CD4-positive, alpha-beta T cell treated with Interleukin-21 for 1 hour (primary cell): ENCODE results near the gene CNTNAP2.

Experiments
- DNase-seq: peaks from one replicate; pipeline ENCODE4 v3.0.0-alpha.2; 2020

CNTNAP2 gene

DNA sequence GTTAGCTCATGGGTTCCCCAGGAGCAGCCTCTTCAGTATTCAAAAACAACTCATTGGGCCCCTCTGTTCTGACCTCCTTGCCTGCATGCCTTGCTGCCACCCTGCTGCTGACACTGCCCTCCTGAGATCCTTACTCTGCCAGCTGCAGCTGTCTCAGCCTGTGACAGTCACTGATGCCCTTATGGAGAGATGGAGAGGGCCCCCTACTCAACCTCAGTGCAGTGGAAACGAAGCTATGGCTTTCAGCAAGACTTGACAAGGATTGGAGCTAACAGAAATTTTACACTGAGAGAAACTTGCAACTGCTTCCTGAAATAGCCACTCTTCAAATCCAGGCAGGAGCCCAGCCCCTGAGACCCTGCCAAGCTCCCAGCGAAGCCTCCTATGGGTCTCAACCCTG, 1795.7 kb downstream of the CNTNAP2 start:
- DNase-seq, result no peak

DNA sequence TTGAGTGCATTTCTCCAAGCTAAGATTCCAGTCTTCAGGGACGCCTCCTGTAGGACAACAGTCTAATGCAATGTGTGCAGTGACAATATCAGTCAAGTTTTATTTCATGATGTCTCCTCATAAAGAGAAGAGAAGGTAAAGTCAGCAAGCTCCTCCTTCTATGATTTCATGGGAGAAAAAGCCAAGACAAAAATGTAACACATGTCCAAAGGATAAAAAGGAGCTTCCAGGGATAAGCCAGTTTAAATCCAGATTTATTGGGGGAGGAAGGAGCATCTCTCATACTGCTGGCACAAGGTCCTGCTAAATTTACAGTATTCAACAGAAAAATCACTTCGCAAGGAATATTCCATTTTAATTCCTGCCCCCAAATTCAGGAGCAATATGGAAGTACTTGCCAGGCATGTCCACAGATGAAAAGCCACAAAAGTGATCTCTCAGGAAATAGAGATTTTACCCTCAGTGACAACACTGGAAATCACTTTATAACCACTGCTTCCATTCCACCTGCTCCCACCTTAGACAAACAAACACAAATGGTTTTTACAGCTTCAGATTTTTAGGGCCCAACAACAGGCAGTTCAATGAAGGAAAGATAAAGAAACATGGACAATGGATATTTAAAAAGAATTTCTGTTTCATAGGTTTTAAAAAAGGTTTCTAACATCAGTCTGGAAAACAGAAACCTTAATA, 1796.5 kb downstream of the CNTNAP2 start:
- no peak for DNase-seq

DNA sequence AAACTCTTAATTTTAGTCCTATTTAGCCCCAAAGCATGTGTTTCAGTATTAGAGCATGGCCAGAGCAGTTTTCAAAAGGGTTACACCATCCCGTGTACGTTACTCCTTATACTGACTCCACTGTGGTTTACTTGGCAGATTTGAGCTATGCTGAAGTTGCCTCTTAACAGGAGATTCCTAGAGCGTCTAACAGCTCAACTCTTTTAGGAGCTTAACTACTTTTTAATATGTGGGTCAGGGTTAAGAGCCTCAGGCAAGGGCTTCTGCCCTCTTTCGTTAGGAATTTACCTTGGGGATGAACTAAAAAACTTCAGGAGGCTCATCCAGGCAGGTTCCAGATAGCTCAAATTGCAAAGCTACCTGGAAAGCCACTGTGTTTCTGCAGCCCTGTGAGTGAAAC, 1799.2 kb downstream of the CNTNAP2 start:
- DNase-seq, result no peak

DNA sequence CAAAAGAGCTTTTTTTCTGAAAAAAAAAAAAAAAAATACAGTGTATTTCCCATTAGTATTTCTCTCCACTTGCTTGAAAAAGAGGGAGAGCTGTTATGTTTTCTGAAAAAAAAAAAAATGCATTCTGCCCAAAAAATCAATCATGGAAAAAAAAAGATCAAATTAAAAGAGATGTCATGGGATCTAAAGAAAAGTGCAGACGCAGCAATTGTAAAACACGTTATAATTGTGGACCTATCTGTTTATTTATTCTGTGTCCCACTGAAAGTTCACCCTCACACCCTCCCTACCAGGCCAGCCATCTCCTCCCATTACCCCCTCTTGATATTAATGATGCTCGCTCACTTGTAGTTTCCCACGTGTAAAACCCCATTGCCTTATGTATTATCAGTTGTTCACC, 1800.0 kb downstream of the CNTNAP2 start:
- no peak for DNase-seq

DNA sequence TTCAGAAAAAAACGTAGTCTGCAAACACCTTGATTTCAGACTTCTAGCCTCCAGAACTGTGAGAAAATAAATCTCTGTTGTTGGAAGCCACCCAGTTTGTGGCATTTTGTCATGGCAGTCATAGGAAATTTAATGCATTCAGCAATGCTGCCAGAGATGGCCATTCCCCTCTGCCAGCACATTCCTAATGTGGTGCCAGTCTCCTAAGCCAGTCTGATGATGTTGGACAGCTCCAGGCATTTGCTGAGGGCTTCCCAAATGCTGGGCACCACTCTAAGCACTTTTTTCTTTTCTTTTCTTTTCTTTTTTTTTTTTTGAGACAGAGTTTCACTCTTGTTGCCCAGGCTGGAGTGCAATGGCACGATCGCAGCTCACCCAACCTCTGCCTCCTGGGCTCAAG, 1807.2 kb downstream of the CNTNAP2 start:
- DNase-seq, result no peak

DNA sequence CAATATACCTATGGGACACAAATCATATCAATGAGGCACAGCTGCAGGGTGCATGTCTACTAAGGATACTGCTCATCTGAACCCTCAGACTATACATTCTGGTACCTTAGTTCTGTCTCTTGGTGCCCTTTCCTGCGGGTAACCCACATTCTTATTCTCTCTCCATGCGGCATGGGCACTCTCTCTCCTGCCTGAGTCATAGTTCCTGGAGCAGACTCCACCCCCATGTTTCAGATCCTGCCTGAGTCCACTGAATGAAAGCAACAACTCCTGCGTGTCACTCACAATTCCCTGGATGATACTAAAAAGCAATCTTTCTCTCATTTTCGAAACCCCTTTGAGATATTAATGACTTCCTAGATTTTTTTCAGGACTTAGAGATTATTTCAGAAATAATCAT, 1820.8 kb downstream of the CNTNAP2 start:
- no peak for DNase-seq

DNA sequence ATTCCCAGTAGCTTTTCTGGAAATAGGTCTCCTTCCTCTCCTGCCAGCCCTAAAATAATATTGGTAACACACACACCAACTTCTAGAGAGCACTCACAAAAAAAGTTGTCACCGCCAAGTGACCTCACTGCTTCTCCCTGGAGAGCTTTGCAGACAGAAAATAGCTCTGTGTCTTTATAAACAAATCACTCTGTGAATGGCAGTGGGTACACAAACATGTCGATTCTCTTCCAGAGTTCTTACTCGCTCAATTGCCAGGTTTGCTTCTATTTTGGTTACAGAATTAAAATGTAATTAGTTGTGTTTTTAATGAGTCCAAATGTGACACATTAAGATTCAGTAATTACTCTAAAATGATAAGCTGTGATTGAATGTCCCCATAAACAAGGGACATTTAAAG, 1824.8 kb downstream of the CNTNAP2 start:
- no peak for DNase-seq

DNA sequence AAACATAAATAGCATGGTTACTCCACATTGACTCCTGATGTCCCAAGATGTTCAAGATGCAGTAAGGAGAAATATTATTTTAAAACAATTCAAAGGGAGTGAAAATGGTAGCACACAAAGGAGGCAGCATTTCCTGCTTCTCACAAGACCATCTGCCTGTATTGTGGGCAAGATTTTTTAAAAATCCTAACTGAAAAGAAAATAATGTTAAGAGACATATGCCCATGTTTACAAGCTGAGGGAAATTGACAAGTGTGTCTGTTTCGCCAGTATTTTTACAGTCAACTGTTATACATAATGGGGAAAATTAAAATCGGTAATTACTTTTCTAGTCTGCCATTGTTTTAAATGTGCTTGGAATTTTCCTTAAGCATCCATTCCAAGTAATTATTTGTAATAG, 1827.7 kb downstream of the CNTNAP2 start:
- DNase-seq, result no peak

DNA sequence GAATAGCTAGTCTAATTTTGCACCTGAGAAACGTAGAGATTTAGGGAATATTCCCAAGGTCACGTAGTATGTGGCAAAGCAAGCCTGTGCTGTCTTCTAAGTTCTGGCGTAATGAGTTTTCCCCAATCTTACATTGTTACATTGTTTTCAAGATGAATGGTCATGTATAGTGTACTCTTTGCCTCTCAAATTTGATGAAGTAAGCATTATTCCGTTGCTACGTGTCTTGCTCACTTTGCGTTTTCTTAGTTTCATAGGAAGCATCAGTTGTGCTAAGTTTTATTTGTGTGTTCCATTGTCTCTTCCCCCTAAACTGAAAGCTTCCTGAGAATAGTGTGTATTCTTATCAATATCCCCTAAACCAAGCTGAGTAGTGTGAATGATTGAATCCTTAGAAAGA, 1836.3 kb downstream of the CNTNAP2 start:
- DNase-seq, result no peak

DNA sequence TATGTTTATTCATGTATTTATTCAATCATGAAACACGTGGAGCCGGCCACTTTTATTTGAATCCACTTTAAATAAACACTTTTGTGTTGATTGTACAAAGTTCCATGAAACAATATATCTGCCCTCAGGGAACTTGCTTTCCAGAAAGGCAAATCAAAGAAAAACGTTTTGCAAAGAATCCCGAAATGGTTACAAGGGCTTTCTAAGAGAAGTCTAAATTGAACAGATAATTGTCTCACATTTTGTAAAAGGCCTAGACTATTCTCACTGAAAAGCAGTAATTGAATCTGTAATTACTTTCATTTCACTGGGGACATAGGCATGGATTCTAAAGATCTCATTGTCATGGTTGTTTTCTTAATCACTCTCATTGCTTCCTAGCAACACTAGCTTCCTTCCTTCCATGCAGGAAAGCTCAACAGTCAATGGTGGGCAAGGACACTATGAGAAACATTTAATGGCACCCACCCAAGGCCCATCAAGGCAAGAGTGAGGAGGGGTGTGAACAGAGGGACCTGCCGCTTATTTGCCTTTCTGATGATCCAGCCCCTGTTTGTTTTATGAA, 1851.5 kb downstream of the CNTNAP2 start:
- no peak for DNase-seq

DNA sequence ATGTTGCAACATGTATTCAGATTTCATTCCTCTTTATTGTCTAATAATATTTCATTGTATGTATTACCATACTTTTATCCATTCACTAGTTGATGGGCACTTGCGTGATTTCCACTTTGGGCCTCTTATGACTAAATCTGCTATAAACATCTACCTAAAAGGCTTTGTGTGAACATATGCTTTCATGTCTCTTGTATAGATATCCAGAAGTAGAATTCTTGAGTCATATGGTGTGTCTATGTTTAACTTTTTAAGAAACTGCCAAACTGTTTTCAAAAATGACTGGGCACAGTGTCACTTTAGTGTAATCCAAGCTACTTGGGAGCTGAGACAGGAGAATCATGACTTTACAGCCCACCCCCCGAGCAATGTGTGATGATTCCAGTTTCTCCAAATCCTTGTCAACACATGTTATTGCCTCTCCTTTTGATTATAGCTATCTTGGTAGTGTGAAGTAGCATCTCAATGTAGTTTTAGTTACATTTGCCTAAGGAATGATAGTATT, 1855.1 kb downstream of the CNTNAP2 start:
- DNase-seq, result no peak

DNA sequence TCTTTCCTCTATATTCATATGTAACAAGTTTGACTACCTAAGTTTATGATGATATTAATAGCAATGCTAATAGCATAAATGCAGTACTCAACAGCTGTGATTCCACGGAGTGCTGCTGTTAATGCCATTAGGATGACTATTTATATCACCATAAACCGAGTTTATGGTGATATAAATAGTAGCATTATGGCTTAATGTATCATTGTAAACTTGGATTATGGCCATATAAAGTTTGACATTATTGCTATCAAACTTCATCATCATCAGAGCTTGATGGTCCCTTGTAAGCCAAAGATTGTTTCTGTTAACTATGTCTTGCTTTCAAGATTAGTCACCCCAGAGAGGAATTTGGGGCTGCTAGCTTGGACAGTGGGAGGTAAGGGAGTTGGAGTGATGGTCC, 1861.6 kb downstream of the CNTNAP2 start:
- no peak for DNase-seq

DNA sequence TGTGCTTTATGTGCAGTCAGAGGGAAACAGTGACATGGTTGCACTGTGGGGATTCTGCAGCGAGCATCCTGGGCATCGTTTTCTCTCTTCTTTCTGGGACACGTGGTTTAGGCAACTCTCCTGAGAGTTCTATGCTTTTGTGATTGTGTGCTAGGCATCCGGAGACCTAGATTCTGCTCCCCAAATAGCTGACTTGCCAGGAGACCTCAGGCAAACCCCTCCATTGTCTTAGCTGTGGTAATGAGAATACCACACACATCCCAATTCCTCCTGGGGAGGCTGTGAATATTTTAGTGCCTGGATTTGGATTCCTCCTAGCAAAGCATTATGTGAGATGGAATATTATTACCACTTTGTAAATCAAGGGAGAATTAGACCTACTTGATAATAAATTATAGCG, 1862.0 kb downstream of the CNTNAP2 start:
- DNase-seq, result no peak

DNA sequence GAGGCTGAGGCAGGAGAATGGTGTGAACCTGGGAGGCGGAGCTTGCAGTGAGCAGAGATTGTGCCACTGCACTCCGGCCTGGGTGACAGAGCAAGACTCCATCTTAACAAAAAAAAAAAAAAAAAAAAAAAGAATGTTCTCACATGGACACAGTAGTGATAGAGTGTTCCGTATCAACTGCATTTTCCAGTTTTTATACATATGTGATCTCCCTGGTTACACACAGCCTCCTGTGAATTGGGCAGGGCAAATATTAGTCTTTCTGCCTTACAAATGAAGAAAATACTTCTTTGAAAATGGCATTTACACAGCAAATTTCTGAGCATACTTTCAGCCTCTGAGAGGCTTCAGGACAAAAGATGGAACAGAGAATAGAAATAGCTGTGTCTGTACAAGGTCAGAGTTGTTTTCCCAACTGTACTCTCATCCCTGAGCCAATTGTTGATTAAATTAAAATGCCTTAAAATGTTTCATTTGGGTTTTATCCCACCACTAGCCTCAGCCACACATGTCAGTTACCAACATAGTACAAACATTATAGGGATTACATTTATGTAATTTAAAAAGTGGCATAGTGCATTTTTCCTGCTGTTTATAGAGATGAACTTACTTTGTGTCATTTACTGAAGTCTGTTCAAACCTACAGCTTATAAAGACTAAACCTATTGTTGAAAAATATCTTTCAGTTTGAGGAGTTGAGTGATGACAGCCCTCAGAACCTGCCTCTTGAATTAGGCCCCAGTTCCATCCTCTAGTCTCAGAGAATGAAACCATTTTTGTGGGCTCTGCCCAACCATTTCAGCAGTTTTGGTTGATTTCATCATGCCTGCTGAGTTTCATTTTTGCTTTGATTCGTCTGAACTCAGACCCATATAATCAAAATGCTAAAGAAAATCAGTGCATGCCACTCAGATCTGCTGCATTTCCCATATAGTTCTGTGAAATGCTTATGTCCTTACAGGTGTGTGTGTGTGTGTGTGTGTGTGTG, 1864.5 kb downstream of the CNTNAP2 start:
- no peak for DNase-seq

DNA sequence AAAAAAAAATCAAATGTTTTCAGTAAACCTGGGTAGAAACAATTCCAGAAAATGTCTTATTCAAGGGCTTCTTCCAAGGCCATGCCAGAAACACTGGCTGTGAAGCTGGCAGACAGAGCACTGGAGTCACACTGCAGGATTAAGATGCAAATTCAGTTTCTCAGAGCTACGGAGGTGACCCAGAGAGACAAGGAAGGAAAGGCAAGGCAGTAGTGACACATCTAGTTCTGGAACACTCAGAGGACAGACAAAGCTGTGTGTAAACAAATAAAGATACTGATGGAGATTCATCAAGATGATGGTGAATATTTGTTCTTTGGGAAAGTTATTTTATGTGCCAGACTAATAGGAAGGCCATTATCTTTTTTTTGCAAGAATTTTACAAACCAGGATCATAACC, 1865.7 kb downstream of the CNTNAP2 start:
- DNase-seq, result no peak

DNA sequence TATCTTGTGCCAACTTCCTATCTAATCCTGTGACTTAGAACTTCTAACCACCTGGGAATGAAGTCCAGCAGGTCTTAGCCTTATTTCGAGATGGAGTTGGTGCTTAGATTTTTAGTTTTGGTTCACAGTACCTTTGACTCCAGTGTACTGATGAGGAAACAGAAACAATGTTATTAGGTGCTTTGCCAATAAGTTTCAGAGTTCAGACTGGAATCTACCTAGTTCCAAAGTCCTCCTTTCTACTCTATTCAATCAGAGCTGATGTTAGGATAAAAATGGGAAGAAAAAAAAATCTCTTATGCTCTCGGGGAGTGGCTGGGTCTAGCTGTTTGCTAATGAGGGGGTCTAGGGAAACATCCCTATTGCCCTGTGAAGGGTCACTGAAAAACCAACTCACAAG, 1867.7 kb downstream of the CNTNAP2 start:
- no peak for DNase-seq

DNA sequence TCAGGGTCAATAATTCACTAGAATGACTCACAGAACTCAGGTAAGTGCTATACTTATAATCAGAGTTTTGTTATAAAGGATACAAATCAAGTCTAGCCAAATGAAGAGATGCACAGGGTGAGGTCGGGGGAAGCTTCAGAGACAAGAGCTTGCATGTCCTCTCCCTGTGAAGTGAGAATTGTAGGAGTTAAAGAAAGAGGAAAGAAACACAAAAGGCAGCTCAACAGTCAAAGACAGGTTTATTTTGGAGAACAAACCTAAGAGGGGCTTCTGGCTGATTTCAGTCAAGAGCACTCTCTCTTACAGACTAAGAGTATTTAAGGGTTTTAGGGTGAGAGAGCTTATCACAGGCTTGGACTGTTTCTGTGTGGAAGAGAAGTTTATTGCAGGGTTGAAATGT, 1873.5 kb downstream of the CNTNAP2 start:
- no peak for DNase-seq

DNA sequence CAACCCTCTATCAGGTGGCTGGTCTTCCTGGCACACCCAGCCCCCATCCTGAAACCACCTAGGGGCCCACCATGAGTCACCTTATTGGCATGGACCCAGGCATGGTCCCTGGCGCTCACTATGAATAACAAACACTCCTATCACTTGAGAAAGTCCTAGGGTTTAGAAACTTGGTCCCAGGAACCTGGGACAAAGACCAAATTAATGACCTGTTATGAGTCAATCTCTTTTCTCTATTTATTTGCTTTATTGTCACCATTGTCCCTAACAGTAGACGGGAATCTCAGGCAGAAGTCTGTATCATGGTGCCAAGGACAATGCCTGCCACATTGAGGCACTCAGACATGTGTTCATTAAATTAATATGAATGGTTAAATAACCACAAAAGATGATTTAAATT, 1874.3 kb downstream of the CNTNAP2 start:
- DNase-seq, result no peak

DNA sequence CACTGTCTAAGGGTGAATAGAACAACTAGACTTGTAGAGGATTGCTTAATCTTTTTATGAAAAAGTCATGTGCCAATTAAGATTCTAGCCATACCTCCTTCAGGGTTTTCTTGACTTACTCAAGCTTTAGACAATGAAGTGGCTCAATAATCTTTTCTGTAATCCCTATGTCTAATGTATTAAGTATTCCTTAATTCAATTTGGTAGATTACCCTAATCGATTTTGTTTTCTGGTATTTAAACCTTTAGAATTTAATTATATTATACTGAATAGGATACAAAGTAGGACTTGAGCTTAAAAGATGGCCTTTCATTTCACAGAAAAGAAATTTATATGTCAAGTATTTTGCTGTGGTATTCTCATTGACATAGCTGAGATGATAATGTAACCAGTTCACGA, 1876.1 kb downstream of the CNTNAP2 start:
- DNase-seq, result no peak

DNA sequence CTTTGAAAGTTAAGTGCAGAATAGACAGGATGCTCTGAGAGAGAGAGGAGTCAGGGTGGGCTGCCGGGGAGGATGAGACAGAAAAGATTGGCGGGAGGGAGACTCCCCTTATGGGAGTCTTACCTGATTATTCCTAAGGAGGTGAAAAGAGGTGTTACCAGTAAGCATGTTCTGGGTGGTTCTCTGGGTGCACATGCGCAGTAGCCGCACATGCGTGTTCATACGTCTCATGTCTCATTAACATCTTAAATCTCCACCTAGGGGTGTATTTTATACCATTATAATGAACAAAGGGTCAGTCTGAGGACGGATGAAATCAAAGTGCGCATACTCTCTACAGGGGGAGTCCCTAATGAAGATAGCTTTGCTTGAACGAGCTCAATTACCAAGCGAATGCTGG, 1881.0 kb downstream of the CNTNAP2 start:
- no peak for DNase-seq

DNA sequence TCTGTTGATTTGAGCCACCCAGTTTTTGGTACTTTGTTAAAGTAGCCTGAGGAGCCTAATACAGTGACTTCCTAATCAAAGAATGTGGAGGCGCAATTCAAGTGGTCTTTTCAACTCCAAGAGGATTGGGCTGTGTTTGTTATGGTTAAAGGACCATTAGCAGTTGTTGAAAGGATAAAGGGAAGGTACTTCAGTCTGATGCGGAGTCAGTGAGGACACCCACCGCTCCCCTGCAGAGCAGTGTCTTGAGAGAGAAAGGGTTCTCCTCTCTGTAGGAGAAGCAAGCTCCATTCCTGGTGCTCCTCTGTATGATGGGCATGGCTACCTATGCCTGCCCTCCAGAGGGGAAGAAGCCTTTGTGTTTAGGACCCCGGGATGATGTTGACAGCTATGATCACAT, 1883.4 kb downstream of the CNTNAP2 start:
- no peak for DNase-seq

DNA sequence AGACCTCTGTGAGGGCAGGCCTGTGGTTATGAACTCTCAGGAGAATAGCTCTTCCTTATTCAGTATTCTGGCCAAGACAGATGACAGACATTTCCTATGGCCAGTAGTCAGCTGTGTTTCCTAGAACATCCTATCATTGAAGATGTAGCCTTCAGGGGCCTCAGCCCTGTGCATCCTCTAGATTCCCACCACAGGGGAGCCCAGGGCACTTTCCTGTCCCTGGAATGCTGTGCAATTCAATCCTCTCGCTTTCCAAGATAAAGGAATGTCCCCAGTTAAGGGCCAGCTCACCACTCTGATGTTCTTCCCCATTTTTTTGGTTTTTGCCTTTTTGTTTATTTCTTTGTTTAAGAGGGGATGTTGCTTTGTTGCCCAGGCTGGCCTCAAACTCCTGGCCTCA, 1895.2 kb downstream of the CNTNAP2 start:
- DNase-seq, result no peak

DNA sequence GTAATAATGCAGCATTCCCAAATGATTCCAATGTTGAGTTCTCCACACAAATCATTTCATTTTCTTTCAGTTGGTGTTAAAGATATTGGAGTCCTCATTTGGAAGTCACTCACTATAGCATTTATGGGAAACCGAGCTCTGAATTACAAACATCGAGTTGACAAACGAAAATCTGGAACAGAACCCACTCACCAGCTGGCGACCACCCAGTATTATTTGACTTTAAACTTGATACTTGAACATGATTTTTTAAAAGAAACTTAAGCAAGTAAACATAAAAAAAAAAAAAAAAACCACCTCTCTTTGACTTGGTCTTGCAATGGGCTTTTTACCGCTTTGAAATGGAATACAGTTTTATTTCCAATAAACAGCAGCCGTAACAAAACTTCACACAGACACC, 1897.4 kb downstream of the CNTNAP2 start:
- DNase-seq, result no peak

DNA sequence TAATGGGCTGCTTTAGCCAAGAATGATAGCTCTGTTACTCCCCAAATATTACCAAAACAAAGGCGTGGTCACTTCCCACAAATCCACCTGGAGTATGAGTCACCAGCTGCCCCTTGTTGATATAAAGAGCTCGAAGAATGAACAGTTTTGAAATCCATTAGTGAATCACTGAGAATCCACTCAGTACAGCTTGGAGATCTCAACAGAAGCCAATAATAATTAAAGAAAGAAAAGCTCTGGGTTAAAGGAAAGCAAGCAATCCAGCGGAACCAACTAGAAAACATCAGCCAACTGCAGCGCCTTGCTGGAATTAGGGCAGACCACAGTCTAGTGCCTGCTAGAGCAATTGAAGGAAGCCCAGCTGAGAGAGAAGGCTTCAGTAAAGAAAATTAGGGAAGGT, 1897.9 kb downstream of the CNTNAP2 start:
- no peak for DNase-seq
